Activated naive CD4-positive, alpha-beta T cell treated with anti-CD3 and anti-CD28 coated beads, Interleukin-2, amount 10 ng/mL, durations not matched to agents 7 days and 5 days (primary cell): ENCODE results near the gene ADCY7.

ENCODE experiments used
- CTCF ChIA-PET: fragments of 350-600 bp; sonication (Branson Sonifier 250); formaldehyde crosslinking; loops from one replicate; lab custom pipeline; 2021; ENCODE audit warnings: antibody characterized with exemption; lab: Charles Lee
- DNase-seq: peaks from one replicate; pipeline ENCODE4 v3.0.0-alpha.2; 2020
- H3K27ac Mint-ChIP-seq: one replicate; pipeline ENCODE4 v1.8.0; 2021; ENCODE audit warnings: mild to moderate bottlenecking, moderate library complexity, mixed read lengths
- H3K27me3 Mint-ChIP-seq: one replicate; pipeline ENCODE4 v1.8.0; 2021; ENCODE audit warnings: mild to moderate bottlenecking, mixed read lengths
- H3K36me3 Mint-ChIP-seq: one replicate; pipeline ENCODE4 v1.8.0; 2021; ENCODE audit warnings: mixed read lengths
- H3K4me1 Mint-ChIP-seq: one replicate; pipeline ENCODE4 v1.8.0; 2021; ENCODE audit warnings: mixed read lengths
- H3K4me3 Mint-ChIP-seq: one replicate; pipeline ENCODE4 v1.8.0; 2021; ENCODE audit warnings: mild to moderate bottlenecking, moderate library complexity, mixed read lengths
- H3K9me3 Mint-ChIP-seq: one replicate; pipeline ENCODE4 v1.8.0; 2021; ENCODE audit warnings: mixed read lengths

The ADCY7 gene

GRCh38 chr16:50360779-50361178 is 94.4 kb downstream of the ADCY7 start:
- no peaks in the 10 kb centered on the region for H3K27me3 Mint-ChIP-seq
- peaks cover 53% of the 10 kb centered on the region for H3K36me3 Mint-ChIP-seq
- H3K4me1 Mint-ChIP-seq, result peaks cover 30% of the 10 kb centered on the region
- no peak overlapping the region for H3K4me3 Mint-ChIP-seq
- H3K9me3 Mint-ChIP-seq, result no peaks in the 10 kb centered on the region
- H3K27ac Mint-ChIP-seq, result no peak overlapping the region
- CTCF ChIA-PET, result interaction anchor here (1.1 to 4.3 kb wide), 11 partner anchors 9 to 446 kb away, joined by 3 to 20 read pairs (median 5); partner anchors contain the start of genes BRD7 and CNEP1R1
- DNase-seq, result no peak

- Mint-ChIP-seq H3K36me3 (peaks cover 58% of the 10 kb centered on the region), H3K27ac (no peak overlapping the region), H3K4me1 (peaks cover 47% of the 10 kb centered on the region), H3K27me3 (no peaks in the 10 kb centered on the region), H3K9me3 (no peaks in the 10 kb centered on the region), H3K4me3 (no peak overlapping the region)
- CTCF ChIA-PET, result interaction anchor here (1.0 to 1.2 kb wide), 2 partner anchors 9 to 302 kb away, joined by 3 read pairs; no protein-coding TSS in a partner anchor
- no peak for DNase-seq
Observed at GRCh38 chr16:50363656-50364055, 97.3 kb downstream of the ADCY7 start.

GRCh38 chr16:50365791-50366575 is 99.6 kb downstream of the ADCY7 start:
- no peaks in the 10 kb centered on the region for H3K9me3 Mint-ChIP-seq
- no peak overlapping the region for H3K27ac Mint-ChIP-seq
- CTCF ChIA-PET, result interaction anchor here (1.1 to 2.6 kb wide), 4 partner anchors 10 to 440 kb away, joined by 4 to 22 read pairs (median 8); no protein-coding TSS in a partner anchor
- H3K36me3 Mint-ChIP-seq, result peaks cover 46% of the 10 kb centered on the region
- DNase-seq, result no peak
- H3K4me1 Mint-ChIP-seq, result peaks cover 51% of the 10 kb centered on the region
- H3K4me3 Mint-ChIP-seq, result peak overlapping the region; percentile 4
- H3K27me3 Mint-ChIP-seq, result no peaks in the 10 kb centered on the region
